Erythroblast (primary cell): ENCODE results near the gene POMC.

Experiments used
- GATA1 ChIP-seq: IDR thresholded peaks from 2 replicates; pipeline ENCODE4 v1.6.1; 2011; ENCODE audit warnings: low read depth, mild to moderate bottlenecking, control low read depth, low read length, moderate library complexity
- POLR2A ChIP-seq: IDR thresholded peaks from 2 replicates; pipeline ENCODE4 v1.6.1; 2011; ENCODE audit warnings: mild to moderate bottlenecking, low read length

GRCh38 chr2:25170888-25171287 lies 2.5 kb upstream of the POMC start:
- TF ChIP-seq POLR2A (no peak), GATA1 (no peak)
